HepG2 (cell line): Measurements from ENCODE around the gene URM1. TPM values are rescaled to one million over a fixed set of nuclear protein-coding genes. Genes with fewer than 3 reads are reported as not detected.

Source experiments
- ADNP ChIP-seq: sonication (generic); formaldehyde crosslinking; IDR thresholded peaks from 2 replicates; pipeline ENCODE4 v1.4.0; 2020; ENCODE audit warnings: missing genetic modification reagents
- ATRX ChIP-seq: sonication (generic); formaldehyde crosslinking; IDR thresholded peaks from 2 replicates; pipeline ENCODE4 v1.4.0; 2020; ENCODE audit warnings: missing genetic modification reagents, borderline replicate concordance
- FUBP1 ChIP-seq: sonication (generic); formaldehyde crosslinking; IDR thresholded peaks from 2 replicates; pipeline ENCODE4 v1.5.1; 2020; ENCODE audit warnings: missing genetic modification reagents, mild to moderate bottlenecking, borderline replicate concordance
- HMG20B ChIP-seq: conservative IDR thresholded peaks from 2 replicates; pipeline ENCODE4 v1.6.1; 2016; ENCODE audit warnings: missing genetic modification reagents, missing compliant biosample characterization
- KDM5B ChIP-seq: sonication (generic); formaldehyde crosslinking; IDR thresholded peaks from 2 replicates; pipeline ENCODE4 v1.4.0; 2020; ENCODE audit warnings: missing genetic modification reagents, mild to moderate bottlenecking, borderline replicate concordance
- MAFF ChIP-seq: IDR thresholded peaks from 2 replicates; pipeline ENCODE4 v1.6.1; 2011; ENCODE audit warnings: low read depth, low read length, improper control_type of control experiment
- MATR3 ChIP-seq: sonication (generic); formaldehyde crosslinking; IDR thresholded peaks from 2 replicates; pipeline ENCODE4 v1.4.0; 2020; ENCODE audit warnings: missing genetic modification reagents
- NFYC ChIP-seq: IDR thresholded peaks from 2 replicates; pipeline ENCODE4 v1.6.1; 2016; ENCODE audit warnings: missing genetic modification reagents, missing compliant biosample characterization
- ONECUT2 ChIP-seq: sonication (generic); formaldehyde crosslinking; IDR thresholded peaks from 2 replicates; pipeline ENCODE4 v1.4.0; 2020; ENCODE audit warnings: missing genetic modification reagents
- SIX4 ChIP-seq: sonication (generic); formaldehyde crosslinking; IDR thresholded peaks from 2 replicates; pipeline ENCODE4 v1.4.0; 2020; ENCODE audit warnings: missing genetic modification reagents
- SMARCC2 ChIP-seq: fragments of 450-650 bp; IDR thresholded peaks from 2 replicates; pipeline ENCODE4 v1.6.1; 2017; ENCODE audit warnings: antibody characterized with exemption, mild to moderate bottlenecking
- ZBTB42 ChIP-seq: sonication (generic); formaldehyde crosslinking; IDR thresholded peaks from 2 replicates; pipeline ENCODE4 v1.5.0; 2020; ENCODE audit warnings: mild to moderate bottlenecking, missing genetic modification reagents
- ZNF143 ChIP-seq: sonication (generic); formaldehyde crosslinking; IDR thresholded peaks from 2 replicates; pipeline ENCODE4 v1.4.0; 2020; ENCODE audit warnings: missing genetic modification reagents
- ZNF556 ChIP-seq: sonication (generic); formaldehyde crosslinking; IDR thresholded peaks from 2 replicates; pipeline ENCODE4 v1.4.0; 2020; ENCODE audit warnings: mild to moderate bottlenecking, missing genetic modification reagents, borderline replicate concordance
- ZNF619 ChIP-seq: sonication (generic); formaldehyde crosslinking; IDR thresholded peaks from 2 replicates; pipeline ENCODE4 v1.4.0; 2020; ENCODE audit warnings: mild to moderate bottlenecking, missing genetic modification reagents
- ZNF777 ChIP-seq: sonication (generic); formaldehyde crosslinking; IDR thresholded peaks from 2 replicates; pipeline ENCODE4 v1.4.0; 2020; ENCODE audit warnings: missing genetic modification reagents
- ZXDC ChIP-seq: sonication (generic); formaldehyde crosslinking; IDR thresholded peaks from 2 replicates; pipeline ENCODE4 v1.5.0; 2020; ENCODE audit warnings: mild to moderate bottlenecking, missing genetic modification reagents
- polyA plus RNA-seq, 8 experiments: library from polyadenylated mRNA; depleted of rRNA in 3 of 8; stranded (reverse) in 7 of 8; unstranded in 1 of 8; fragments of >200 nt; fragmentation: Illumina TruSeq in 4 of 8; extraction: Trizol in 4 of 8; gene quantifications; 2 replicates each; pipeline versions ENCODE4 v1.2.1 to v1.2.3, GENCODE V29; 2011 to 2016; ENCODE audit warnings: low read depth in 4 of 8, missing spikeins in 1 of 8, mixed read lengths in 1 of 8; ENCODE audit not compliant: insufficient read depth in 1 of 8
- total RNA-seq, 5 experiments: library from RNA; depleted of rRNA; stranded (reverse); fragments of >200 nt; fragmentation: Illumina TruSeq; extraction: Trizol; gene quantifications; 2 replicates each; pipeline ENCODE4 v1.2.3, GENCODE V29; 2016; ENCODE audit warnings: low read depth in 1 of 5
- TF ChIP-seq, protein P1 (sequence below): IDR thresholded peaks from 2 replicates; pipeline ENCODE4 v1.6.1; 2012; ENCODE audit warnings: low read depth, low read length, improper control_type of control experiment
- TF ChIP-seq, protein P2 (sequence below): sonication (generic); formaldehyde crosslinking; IDR thresholded peaks from 2 replicates; pipeline ENCODE4 v1.4.0; 2020; ENCODE audit warnings: mild to moderate bottlenecking, missing genetic modification reagents

Gene URM1
- total and polyA plus RNA-seq, 2 of the 13 experiments (the other 11 are each of a cell fraction or from before 2014, with no cell fraction given) = 37.1 to 41.3 TPM

GRCh38 chr9:128370752-128371629, at the start of gene URM1 (continued):
- TF ChIP-seq ZNF619 (CRISPR knock-in tag) = no peak
- no peak for TF ChIP-seq ADNP (CRISPR knock-in tag)
- TF ChIP-seq ATRX = no peak
- peak; percentile 58 for TF ChIP-seq NFYC
- TF ChIP-seq, protein P1, sequence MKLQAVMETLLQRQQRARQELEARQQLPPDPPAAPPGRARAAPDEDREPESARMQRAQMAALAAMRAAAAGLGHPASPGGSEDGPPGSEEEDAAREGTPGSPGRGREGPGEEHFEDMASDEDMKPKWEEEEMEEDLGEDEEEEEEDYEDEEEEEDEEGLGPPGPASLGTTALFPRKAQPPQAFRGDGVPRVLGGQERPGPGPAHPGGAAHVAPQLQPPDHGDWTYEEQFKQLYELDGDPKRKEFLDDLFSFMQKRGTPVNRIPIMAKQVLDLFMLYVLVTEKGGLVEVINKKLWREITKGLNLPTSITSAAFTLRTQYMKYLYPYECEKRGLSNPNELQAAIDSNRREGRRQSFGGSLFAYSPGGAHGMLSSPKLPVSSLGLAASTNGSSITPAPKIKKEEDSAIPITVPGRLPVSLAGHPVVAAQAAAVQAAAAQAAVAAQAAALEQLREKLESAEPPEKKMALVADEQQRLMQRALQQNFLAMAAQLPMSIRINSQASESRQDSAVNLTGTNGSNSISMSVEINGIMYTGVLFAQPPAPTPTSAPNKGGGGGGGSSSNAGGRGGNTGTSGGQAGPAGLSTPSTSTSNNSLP = no peak
- no peak for TF ChIP-seq MAFF
- TF ChIP-seq ZXDC (CRISPR knock-in tag) = no peak
- no peak for TF ChIP-seq ONECUT2 (CRISPR knock-in tag)
- TF ChIP-seq MATR3 = no peak
- TF ChIP-seq KDM5B (CRISPR knock-in tag) = peak; percentile 53; the same call in 1 of the 2 replicates
- TF ChIP-seq SMARCC2 = no peak
- no peak for TF ChIP-seq ZBTB42 (CRISPR knock-in tag)
- TF ChIP-seq, protein P2, sequence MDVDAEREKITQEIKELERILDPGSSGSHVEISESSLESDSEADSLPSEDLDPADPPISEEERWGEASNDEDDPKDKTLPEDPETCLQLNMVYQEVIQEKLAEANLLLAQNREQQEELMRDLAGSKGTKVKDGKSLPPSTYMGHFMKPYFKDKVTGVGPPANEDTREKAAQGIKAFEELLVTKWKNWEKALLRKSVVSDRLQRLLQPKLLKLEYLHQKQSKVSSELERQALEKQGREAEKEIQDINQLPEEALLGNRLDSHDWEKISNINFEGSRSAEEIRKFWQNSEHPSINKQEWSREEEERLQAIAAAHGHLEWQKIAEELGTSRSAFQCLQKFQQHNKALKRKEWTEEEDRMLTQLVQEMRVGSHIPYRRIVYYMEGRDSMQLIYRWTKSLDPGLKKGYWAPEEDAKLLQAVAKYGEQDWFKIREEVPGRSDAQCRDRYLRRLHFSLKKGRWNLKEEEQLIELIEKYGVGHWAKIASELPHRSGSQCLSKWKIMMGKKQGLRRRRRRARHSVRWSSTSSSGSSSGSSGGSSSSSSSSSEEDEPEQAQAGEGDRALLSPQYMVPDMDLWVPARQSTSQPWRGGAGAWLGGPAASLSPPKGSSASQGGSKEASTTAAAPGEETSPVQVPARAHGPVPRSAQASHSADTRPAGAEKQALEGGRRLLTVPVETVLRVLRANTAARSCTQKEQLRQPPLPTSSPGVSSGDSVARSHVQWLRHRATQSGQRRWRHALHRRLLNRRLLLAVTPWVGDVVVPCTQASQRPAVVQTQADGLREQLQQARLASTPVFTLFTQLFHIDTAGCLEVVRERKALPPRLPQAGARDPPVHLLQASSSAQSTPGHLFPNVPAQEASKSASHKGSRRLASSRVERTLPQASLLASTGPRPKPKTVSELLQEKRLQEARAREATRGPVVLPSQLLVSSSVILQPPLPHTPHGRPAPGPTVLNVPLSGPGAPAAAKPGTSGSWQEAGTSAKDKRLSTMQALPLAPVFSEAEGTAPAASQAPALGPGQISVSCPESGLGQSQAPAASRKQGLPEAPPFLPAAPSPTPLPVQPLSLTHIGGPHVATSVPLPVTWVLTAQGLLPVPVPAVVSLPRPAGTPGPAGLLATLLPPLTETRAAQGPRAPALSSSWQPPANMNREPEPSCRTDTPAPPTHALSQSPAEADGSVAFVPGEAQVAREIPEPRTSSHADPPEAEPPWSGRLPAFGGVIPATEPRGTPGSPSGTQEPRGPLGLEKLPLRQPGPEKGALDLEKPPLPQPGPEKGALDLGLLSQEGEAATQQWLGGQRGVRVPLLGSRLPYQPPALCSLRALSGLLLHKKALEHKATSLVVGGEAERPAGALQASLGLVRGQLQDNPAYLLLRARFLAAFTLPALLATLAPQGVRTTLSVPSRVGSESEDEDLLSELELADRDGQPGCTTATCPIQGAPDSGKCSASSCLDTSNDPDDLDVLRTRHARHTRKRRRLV (CRISPR knock-in tag) = no peak
- no peak for TF ChIP-seq HMG20B (CRISPR knock-in tag)
- no peak for TF ChIP-seq SIX4 (CRISPR knock-in tag)
- TF ChIP-seq ZNF556 = peak; percentile 32; the same call in 1 of the 2 replicates
- TF ChIP-seq ZNF143 (CRISPR knock-in tag) = no peak; the same call in 1 of the 2 replicates
- TF ChIP-seq ZNF777 = peak; percentile 73
- no peak for TF ChIP-seq FUBP1 (CRISPR knock-in tag)
